ENCODE results near the gene RAB8B. TPM values are rescaled to one million over a fixed set of nuclear protein-coding genes. Genes with fewer than 3 reads are reported as not detected.

RAB8B gene
- total and polyA plus RNA-seq, 7 donors = 6.5 to 30.4 (median 21.7) TPM

- no peaks in the 10 kb centered on the region for H3K36me3 ChIP-seq
- H3K9me3 ChIP-seq = no peaks in the 10 kb centered on the region
- TF ChIP-seq EP300 (IDR thresholded peaks at IDR 0.05) = no peak
- no peak for TF ChIP-seq CTCF (IDR thresholded peaks at IDR 0.05)
- no peak for TF ChIP-seq POLR2AphosphoS5 (IDR thresholded peaks at IDR 0.05)
- TF ChIP-seq POLR2A (IDR thresholded peaks at IDR 0.05) = no peak
- peak overlapping the region; percentile 85 to 91 (median 88) for H3K27ac ChIP-seq
- 10 to 16% methylated on average over 10 of the region's 10 CpGs for WGBS, 2 donors
- DNase-seq = no peak
- intact Hi-C loops (cut with DNase I) = loop anchor here (1.0 to 2.0 kb wide), 2 partner anchors 33 to 87 kb away; partner anchors contain the start of genes APH1B and RPS27L
- peak overlapping the region; percentile 81 to 95 (median 86) for H3K4me3 ChIP-seq
- H3K4me1 ChIP-seq = peaks cover 0 to 43% (median 26%) of the 10 kb centered on the region in 4 donors
- H3K27me3 ChIP-seq = no peaks in the 10 kb centered on the region
Observed at GRCh38 chr15:63189941-63190768, 749 bp downstream of the RAB8B start.

GRCh38 chr15:63190769-63191649 lies 1.6 kb downstream of the RAB8B start:
- WGBS, 2 donors = 45 to 69% methylated on average over 3 of the region's 3 CpGs
- DNase-seq = no peak
- no peaks in the 10 kb centered on the region for H3K9me3 ChIP-seq
- TF ChIP-seq CTCF (IDR thresholded peaks at IDR 0.05) (no peak), EP300 (IDR thresholded peaks at IDR 0.05) (no peak), POLR2AphosphoS5 (IDR thresholded peaks at IDR 0.05) (no peak), POLR2A (IDR thresholded peaks at IDR 0.05) (no peak)
- intact Hi-C loops (cut with DNase I) = loop anchor here (2.0 kb wide), 1 partner anchor 86 kb away; the partner anchor contains the start of gene APH1B
- peak overlapping the region; percentile 85 to 91 (median 88) for H3K27ac ChIP-seq
- H3K27me3 ChIP-seq = no peaks in the 10 kb centered on the region
- peaks cover 0 to 52% (median 35%) of the 10 kb centered on the region in 4 donors for H3K4me1 ChIP-seq
- peak overlapping the region; percentile 81 to 95 (median 86) for H3K4me3 ChIP-seq
- H3K36me3 ChIP-seq = no peaks in the 10 kb centered on the region

- 40 to 68% methylated on average over 3 of the region's 3 CpGs for WGBS, 2 donors
- no peak overlapping the region for H3K4me3 ChIP-seq
Observed at GRCh38 chr15:63191895-63192618, 2.7 kb downstream of the RAB8B start.

More at GRCh38 chr15:63191895-63192618, 2.7 kb downstream of the RAB8B start:
- Histone ChIP-seq H3K27ac (no peak overlapping the region), H3K4me1 (peaks cover 0 to 56% (median 41%) of the 10 kb centered on the region in 4 donors), H3K36me3 (no peaks in the 10 kb centered on the region), H3K9me3 (no peaks in the 10 kb centered on the region), H3K27me3 (no peaks in the 10 kb centered on the region)
- intact Hi-C loops (cut with DNase I) = loop anchor here (2.0 kb wide), 1 partner anchor 85 kb away; the partner anchor contains the start of gene APH1B
- DNase-seq = no peak
- TF ChIP-seq POLR2AphosphoS5 (IDR thresholded peaks at IDR 0.05) = no peak
- TF ChIP-seq POLR2A (IDR thresholded peaks at IDR 0.05) = no peak
- TF ChIP-seq CTCF (IDR thresholded peaks at IDR 0.05) = no peak
- no peak for TF ChIP-seq EP300 (IDR thresholded peaks at IDR 0.05)
